ENCODE measurements around the gene ERF.

Gene ERF

GRCh38 chr19:42287827-42288107 is 32.8 kb upstream of the ERF start:
- no peak for ATAC-seq
- TF ChIP-seq ZNF565 (CRISPR knock-in tag; conservative IDR thresholded peaks at IDR 0.05; ENCODE audit: low read depth) (no peak), ZFP30 (CRISPR knock-in tag; IDR thresholded peaks at IDR 0.05) (no peak), ZFP3 (CRISPR knock-in tag; IDR thresholded peaks at IDR 0.05) (no peak), TCF4 (CRISPR knock-in tag; IDR thresholded peaks at IDR 0.05; ENCODE audit: borderline replicate concordance) (no peak), ZNF8 (CRISPR knock-in tag; IDR thresholded peaks at IDR 0.05) (no peak), ARNTL (CRISPR knock-in tag; IDR thresholded peaks at IDR 0.05; ENCODE audit: borderline replicate concordance, low read depth) (no peak), ESRRG (CRISPR knock-in tag; IDR thresholded peaks at IDR 0.05) (no peak), ZNF70 (CRISPR knock-in tag; IDR thresholded peaks at IDR 0.05) (no peak), SNAI2 (CRISPR knock-in tag; IDR thresholded peaks at IDR 0.05) (no peak), PPARA (CRISPR knock-in tag; IDR thresholded peaks at IDR 0.05; ENCODE audit: borderline replicate concordance) (no peak), TSHZ2 (CRISPR knock-in tag; IDR thresholded peaks at IDR 0.05) (no peak), ISL1 (CRISPR knock-in tag; IDR thresholded peaks at IDR 0.05) (no peak), POU6F1 (CRISPR knock-in tag; IDR thresholded peaks at IDR 0.05; ENCODE audit: borderline replicate concordance, low read depth) (no peak), ZC3H10 (CRISPR knock-in tag; IDR thresholded peaks at IDR 0.05) (no peak), TOX (CRISPR knock-in tag; IDR thresholded peaks at IDR 0.05; ENCODE audit: borderline replicate concordance) (no peak), CSDC2 (CRISPR knock-in tag; IDR thresholded peaks at IDR 0.05) (no peak)
- TF ChIP-seq, protein P1, sequence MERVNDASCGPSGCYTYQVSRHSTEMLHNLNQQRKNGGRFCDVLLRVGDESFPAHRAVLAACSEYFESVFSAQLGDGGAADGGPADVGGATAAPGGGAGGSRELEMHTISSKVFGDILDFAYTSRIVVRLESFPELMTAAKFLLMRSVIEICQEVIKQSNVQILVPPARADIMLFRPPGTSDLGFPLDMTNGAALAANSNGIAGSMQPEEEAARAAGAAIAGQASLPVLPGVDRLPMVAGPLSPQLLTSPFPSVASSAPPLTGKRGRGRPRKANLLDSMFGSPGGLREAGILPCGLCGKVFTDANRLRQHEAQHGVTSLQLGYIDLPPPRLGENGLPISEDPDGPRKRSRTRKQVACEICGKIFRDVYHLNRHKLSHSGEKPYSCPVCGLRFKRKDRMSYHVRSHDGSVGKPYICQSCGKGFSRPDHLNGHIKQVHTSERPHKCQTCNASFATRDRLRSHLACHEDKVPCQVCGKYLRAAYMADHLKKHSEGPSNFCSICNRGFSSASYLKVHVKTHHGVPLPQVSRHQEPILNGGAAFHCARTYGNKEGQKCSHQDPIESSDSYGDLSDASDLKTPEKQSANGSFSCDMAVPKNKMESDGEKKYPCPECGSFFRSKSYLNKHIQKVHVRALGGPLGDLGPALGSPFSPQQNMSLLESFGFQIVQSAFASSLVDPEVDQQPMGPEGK (CRISPR knock-in tag; IDR thresholded peaks at IDR 0.05; ENCODE audit: borderline replicate concordance), result no peak
- TF ChIP-seq, protein P2, sequence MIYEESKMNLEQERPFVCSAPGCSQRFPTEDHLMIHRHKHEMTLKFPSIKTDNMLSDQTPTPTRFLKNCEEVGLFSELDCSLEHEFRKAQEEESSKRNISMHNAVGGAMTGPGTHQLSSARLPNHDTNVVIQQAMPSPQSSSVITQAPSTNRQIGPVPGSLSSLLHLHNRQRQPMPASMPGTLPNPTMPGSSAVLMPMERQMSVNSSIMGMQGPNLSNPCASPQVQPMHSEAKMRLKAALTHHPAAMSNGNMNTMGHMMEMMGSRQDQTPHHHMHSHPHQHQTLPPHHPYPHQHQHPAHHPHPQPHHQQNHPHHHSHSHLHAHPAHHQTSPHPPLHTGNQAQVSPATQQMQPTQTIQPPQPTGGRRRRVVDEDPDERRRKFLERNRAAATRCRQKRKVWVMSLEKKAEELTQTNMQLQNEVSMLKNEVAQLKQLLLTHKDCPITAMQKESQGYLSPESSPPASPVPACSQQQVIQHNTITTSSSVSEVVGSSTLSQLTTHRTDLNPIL (CRISPR knock-in tag; IDR thresholded peaks at IDR 0.05; ENCODE audit: low read depth), result no peak
- TF ChIP-seq, protein P3, sequence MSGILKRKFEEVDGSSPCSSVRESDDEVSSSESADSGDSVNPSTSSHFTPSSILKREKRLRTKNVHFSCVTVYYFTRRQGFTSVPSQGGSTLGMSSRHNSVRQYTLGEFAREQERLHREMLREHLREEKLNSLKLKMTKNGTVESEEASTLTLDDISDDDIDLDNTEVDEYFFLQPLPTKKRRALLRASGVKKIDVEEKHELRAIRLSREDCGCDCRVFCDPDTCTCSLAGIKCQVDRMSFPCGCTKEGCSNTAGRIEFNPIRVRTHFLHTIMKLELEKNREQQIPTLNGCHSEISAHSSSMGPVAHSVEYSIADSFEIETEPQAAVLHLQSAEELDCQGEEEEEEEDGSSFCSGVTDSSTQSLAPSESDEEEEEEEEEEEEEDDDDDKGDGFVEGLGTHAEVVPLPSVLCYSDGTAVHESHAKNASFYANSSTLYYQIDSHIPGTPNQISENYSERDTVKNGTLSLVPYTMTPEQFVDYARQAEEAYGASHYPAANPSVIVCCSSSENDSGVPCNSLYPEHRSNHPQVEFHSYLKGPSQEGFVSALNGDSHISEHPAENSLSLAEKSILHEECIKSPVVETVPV (CRISPR knock-in tag; IDR thresholded peaks at IDR 0.05), result no peak

GRCh38 chr19:42287017-42287826 is 32.3 kb upstream of the ERF start:
- ATAC-seq, result no peak
- no peak for TF ChIP-seq SNAI2 (CRISPR knock-in tag; IDR thresholded peaks at IDR 0.05)
- TF ChIP-seq ZFP30 (CRISPR knock-in tag; IDR thresholded peaks at IDR 0.05), result no peak
- no peak for TF ChIP-seq PPARA (CRISPR knock-in tag; IDR thresholded peaks at IDR 0.05; ENCODE audit: borderline replicate concordance)

DNA sequence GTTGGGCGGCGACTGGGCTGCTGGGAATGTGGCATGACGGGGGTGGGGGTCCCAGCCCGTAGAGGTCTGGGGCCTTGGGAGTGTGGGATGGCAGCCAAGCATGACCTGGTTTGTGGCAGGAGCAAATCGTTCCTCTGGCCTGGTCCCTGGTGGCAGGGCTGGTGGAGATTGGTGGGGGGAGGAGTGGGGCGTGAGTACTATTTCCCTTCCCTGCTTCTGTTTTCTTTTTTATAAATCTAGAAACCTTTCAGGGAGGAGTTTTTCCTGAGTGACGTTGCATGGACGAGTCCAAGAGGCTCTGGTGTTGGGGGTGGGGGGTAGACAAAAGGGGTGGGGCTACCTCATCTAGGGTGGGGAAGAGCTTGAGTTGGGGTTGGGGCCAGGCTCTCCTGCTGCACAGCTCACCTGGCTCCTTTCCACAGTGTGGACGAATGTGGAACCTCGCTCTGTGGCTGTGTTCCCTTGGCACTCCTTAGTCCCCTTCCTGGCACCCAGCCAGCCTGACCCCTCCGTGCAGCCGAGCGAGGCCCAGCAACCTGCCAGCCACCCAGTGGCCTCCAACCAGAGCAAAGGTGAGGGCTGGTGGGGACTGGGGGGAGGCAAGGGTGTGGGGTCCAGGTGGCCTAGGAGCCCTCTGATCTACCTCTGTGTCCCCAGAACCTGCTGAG is 31.6 kb upstream of the ERF start:
- no peak for ATAC-seq
- no peak for TF ChIP-seq BACH2 (CRISPR knock-in tag; IDR thresholded peaks at IDR 0.05; ENCODE audit: borderline replicate concordance)

Measured in SK-N-SH treated with all-trans-retinoic acid at 6 μM for 48 hours (cell line).